CD4-positive, alpha-beta T cell treated with Interleukin-15 for 4 hours (primary cell): ENCODE measurements around the gene KIFBP.
"Not testable (repeated sequence)": the region's sequence is repeated elsewhere in the genome, so short reads cannot be mapped to it uniquely, and the experiment has no call there.

ENCODE experiments used
- DNase-seq: peaks from one replicate; pipeline ENCODE4 v3.0.0-alpha.2; 2020; ENCODE audit warnings: low spot score

Gene KIFBP

GRCh38 chr10:69004821-69005220 is 16.2 kb downstream of the KIFBP start:
- peak; percentile 63 for DNase-seq

- DNase-seq, result no peak
Observed at GRCh38 chr10:69005704-69006485, 17.3 kb downstream of the KIFBP start.

- no peak for DNase-seq
Observed at GRCh38 chr10:69007260-69007659, 18.7 kb downstream of the KIFBP start.

GRCh38 chr10:69009360-69009759 is 20.8 kb downstream of the KIFBP start:
- DNase-seq, result no peak

GRCh38 chr10:69010151-69010640 is 21.6 kb downstream of the KIFBP start:
- no peak for DNase-seq

GRCh38 chr10:69012778-69013177 is 24.2 kb downstream of the KIFBP start:
- DNase-seq, result not testable (repeated sequence)

- no peak for DNase-seq
Observed at GRCh38 chr10:69014171-69014570, 25.6 kb downstream of the KIFBP start.

GRCh38 chr10:69018613-69019012 is 30.0 kb downstream of the KIFBP start:
- no peak for DNase-seq

GRCh38 chr10:69022611-69023010 is 34.0 kb downstream of the KIFBP start:
- no peak for DNase-seq

- DNase-seq, result no peak
Observed at GRCh38 chr10:69025370-69025896, 36.8 kb downstream of the KIFBP start.

GRCh38 chr10:69033256-69033655 is 44.7 kb downstream of the KIFBP start:
- no peak for DNase-seq

GRCh38 chr10:69037489-69037888 is 48.9 kb downstream of the KIFBP start:
- no peak for DNase-seq

- DNase-seq, result not testable (repeated sequence)
Observed at GRCh38 chr10:69040904-69041303, 52.3 kb downstream of the KIFBP start.

GRCh38 chr10:69042417-69042816 is 53.8 kb downstream of the KIFBP start:
- no peak for DNase-seq

- DNase-seq, result no peak
Observed at GRCh38 chr10:69042838-69043237, 54.2 kb downstream of the KIFBP start.

GRCh38 chr10:69043931-69044531 is 55.4 kb downstream of the KIFBP start:
- no peak for DNase-seq

GRCh38 chr10:69044546-69044945 is 55.9 kb downstream of the KIFBP start:
- no peak for DNase-seq

- DNase-seq, result peak; percentile 57
Observed at GRCh38 chr10:69045441-69046300, 57.1 kb downstream of the KIFBP start.

GRCh38 chr10:69047111-69047832 is 58.7 kb downstream of the KIFBP start:
- DNase-seq, result no peak

GRCh38 chr10:69048103-69048502 is 59.5 kb downstream of the KIFBP start:
- no peak for DNase-seq

- DNase-seq, result no peak
Observed at GRCh38 chr10:69049566-69049961, 61.0 kb downstream of the KIFBP start.

- no peak for DNase-seq
Observed at GRCh38 chr10:69051303-69051702, 62.7 kb downstream of the KIFBP start.
